Neural cell (in vitro differentiated cells): Measurements from ENCODE around the gene FARP1. TPM values are rescaled to one million over a fixed set of nuclear protein-coding genes. Genes with fewer than 3 reads are reported as not detected.

ENCODE experiments used
- H2AFZ ChIP-seq: fragments of 200-600, 300-800 bp; sonication (generic), shearing (Covaris generic); 2 replicates; pipeline ENCODE4 v1.6.0; 2014; ENCODE audit warnings: low read depth, mild to moderate bottlenecking, antibody characterized with exemption, low read length, moderate library complexity
- H3F3A ChIP-seq: fragments of 200-600 bp; shearing (Covaris generic); 2 replicates; pipeline ENCODE4 v1.6.1; 2016; ENCODE audit warnings: mild to moderate bottlenecking, moderate library complexity, mixed read lengths, antibody characterized with exemption, low read length; ENCODE audit not compliant: insufficient read depth, poor library complexity, severe bottlenecking
- H3K27ac ChIP-seq: fragments of 200-600, 300-800 bp; sonication (generic), shearing (Covaris generic); 2 replicates; pipeline ENCODE4 v1.5.1; 2014; ENCODE audit warnings: mild to moderate bottlenecking, low read length, moderate library complexity
- H3K27me3 ChIP-seq: fragments of 300-800, 200-600 bp; sonication (generic), shearing (Covaris generic); 2 replicates; pipeline ENCODE4 v1.6.0; 2014; ENCODE audit warnings: mild to moderate bottlenecking, low read depth, low read length, moderate library complexity; ENCODE audit not compliant: insufficient read depth
- H3K36me3 ChIP-seq: fragments of 300-800, 200-600 bp; sonication (generic), shearing (Covaris generic); 2 replicates; pipeline ENCODE4 v1.5.1; 2014; ENCODE audit warnings: mild to moderate bottlenecking, antibody characterized with exemption, low read length, moderate library complexity; ENCODE audit not compliant: insufficient read depth
- H3K4me2 ChIP-seq: fragments of 300-800, 200-600 bp; sonication (generic), shearing (Covaris generic); 2 replicates; pipeline ENCODE4 v1.6.0; 2014; ENCODE audit warnings: mild to moderate bottlenecking, low read length
- H3K4me3 ChIP-seq: fragments of 300-800, 200-600 bp; sonication (generic), shearing (Covaris generic); 2 replicates; pipeline ENCODE4 v1.5.1; 2014; ENCODE audit warnings: mild to moderate bottlenecking, low read length, moderate library complexity
- H3K79me2 ChIP-seq: fragments of 200-600 bp; shearing (Covaris generic); replicated peaks from 2 replicates; pipeline ENCODE4 v1.6.0; 2014; ENCODE audit warnings: mild to moderate bottlenecking, low read length, moderate library complexity; ENCODE audit not compliant: insufficient read depth
- H3K9ac ChIP-seq: fragments of 300-800, 200-600 bp; sonication (generic), shearing (Covaris generic); 2 replicates; pipeline ENCODE4 v1.6.1; 2016; ENCODE audit warnings: mild to moderate bottlenecking, low read length, mixed read lengths
- H3K9me2 ChIP-seq: fragments of 200-600 bp; shearing (Covaris generic); 2 replicates; pipeline ENCODE4 v1.6.1; 2016; ENCODE audit warnings: mild to moderate bottlenecking, low read length, mixed read lengths; ENCODE audit not compliant: insufficient read depth
- H3K9me3 ChIP-seq: fragments of 200-600, 300-800 bp; sonication (generic), shearing (Covaris generic); 2 replicates; pipeline ENCODE4 v1.6.1; 2016; ENCODE audit warnings: mild to moderate bottlenecking, mixed run types, low read length, moderate library complexity, mixed read lengths
- H4K20me1 ChIP-seq: fragments of 200-600 bp; shearing (Covaris generic); 2 replicates; pipeline ENCODE4 v1.6.1; 2016; ENCODE audit warnings: mild to moderate bottlenecking, mixed run types; ENCODE audit not compliant: insufficient read depth
- EZH2 ChIP-seq: fragments of 200-600, 300-800 bp; shearing (Covaris generic), sonication (generic); IDR thresholded peaks from 2 replicates; pipeline ENCODE4 v1.6.1; 2014; ENCODE audit warnings: antibody characterized with exemption, low read length, borderline replicate concordance, mild to moderate bottlenecking; ENCODE audit not compliant: insufficient read depth, poor library complexity, severe bottlenecking
- MXI1 ChIP-seq: fragments of 450-650 bp; conservative IDR thresholded peaks from 2 replicates; pipeline ENCODE4 v1.6.1; 2014; ENCODE audit warnings: antibody characterized with exemption, mild to moderate bottlenecking; ENCODE audit not compliant: poor library complexity, severe bottlenecking
- POLR2AphosphoS5 ChIP-seq: IDR thresholded peaks from 2 replicates; pipeline ENCODE4 v1.6.1; 2012
- RAD21 ChIP-seq: fragments of 450-650 bp; conservative IDR thresholded peaks from 2 replicates; pipeline ENCODE4 v1.6.1; 2014; ENCODE audit warnings: antibody characterized with exemption, mild to moderate bottlenecking, moderate library complexity
- SMC3 ChIP-seq: fragments of 450-650 bp; conservative IDR thresholded peaks from 2 replicates; pipeline ENCODE4 v1.6.1; 2014; ENCODE audit warnings: antibody characterized with exemption, mild to moderate bottlenecking, moderate library complexity; ENCODE audit not compliant: poor library complexity
- TAF1 ChIP-seq: IDR thresholded peaks from 2 replicates; pipeline ENCODE4 v1.6.1; 2012; ENCODE audit warnings: low read depth
- polyA plus RNA-seq: library from polyadenylated mRNA; depleted of rRNA; stranded (reverse); fragments of >200 nt; gene quantifications from 2 replicates; pipeline ENCODE4 v1.2.3, GENCODE V29; 2014
- TF ChIP-seq, protein P1 (sequence below): fragments of 450-650 bp; IDR thresholded peaks from 2 replicates; pipeline ENCODE4 v1.5.1; 2014; ENCODE audit warnings: antibody characterized with exemption, mild to moderate bottlenecking, moderate library complexity; ENCODE audit not compliant: poor library complexity, severe bottlenecking

Gene FARP1
- polyA plus RNA-seq, 1 donor from 2014 or later = 19.7 TPM

DNA sequence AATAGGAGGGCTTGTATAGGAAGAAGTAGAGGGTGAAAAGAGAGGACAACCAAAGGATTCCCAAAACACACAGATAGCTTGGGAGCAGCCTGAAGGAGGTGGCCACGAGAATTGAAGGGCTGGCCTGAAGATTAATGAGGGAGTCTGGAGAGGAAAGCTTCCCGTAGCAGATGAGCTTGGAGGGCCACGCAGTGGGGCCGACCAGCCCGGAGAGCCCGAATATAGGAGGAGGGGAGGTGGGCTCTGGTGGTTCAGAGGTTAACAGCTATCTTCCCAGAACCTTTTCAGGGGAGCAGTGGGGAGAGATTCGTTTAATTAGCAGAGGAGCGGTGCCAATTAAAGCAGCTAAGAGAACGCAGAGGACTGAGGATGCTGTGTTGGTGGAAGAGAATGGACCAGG is 279.2 kb downstream of the FARP1 start:
- H3K36me3 ChIP-seq = peaks cover 14% of the 10 kb centered on the region

DNA sequence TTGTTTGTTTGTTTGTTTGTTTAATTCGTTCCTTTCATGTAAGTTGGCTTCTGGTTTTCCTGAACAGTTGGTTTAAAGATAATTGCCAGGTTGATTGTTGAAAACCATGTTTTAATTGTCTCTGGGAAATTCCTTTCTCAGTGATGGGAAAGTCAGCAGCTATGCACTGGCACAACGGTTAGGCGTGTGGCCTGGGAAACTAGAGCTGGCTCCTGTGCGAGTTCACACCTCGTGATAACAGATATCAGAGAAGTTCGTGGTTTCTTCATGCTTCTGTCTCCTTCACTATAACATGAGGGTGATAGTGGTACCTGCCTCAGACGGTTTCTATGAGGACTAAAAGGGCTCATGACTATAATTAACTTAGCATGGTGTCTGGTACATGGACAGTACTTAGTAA is 280.5 kb downstream of the FARP1 start:
- TF ChIP-seq SMC3 (no peak), TAF1 (no peak), EZH2 (no peak), POLR2AphosphoS5 (no peak), RAD21 (no peak)
- TF ChIP-seq, protein P1, sequence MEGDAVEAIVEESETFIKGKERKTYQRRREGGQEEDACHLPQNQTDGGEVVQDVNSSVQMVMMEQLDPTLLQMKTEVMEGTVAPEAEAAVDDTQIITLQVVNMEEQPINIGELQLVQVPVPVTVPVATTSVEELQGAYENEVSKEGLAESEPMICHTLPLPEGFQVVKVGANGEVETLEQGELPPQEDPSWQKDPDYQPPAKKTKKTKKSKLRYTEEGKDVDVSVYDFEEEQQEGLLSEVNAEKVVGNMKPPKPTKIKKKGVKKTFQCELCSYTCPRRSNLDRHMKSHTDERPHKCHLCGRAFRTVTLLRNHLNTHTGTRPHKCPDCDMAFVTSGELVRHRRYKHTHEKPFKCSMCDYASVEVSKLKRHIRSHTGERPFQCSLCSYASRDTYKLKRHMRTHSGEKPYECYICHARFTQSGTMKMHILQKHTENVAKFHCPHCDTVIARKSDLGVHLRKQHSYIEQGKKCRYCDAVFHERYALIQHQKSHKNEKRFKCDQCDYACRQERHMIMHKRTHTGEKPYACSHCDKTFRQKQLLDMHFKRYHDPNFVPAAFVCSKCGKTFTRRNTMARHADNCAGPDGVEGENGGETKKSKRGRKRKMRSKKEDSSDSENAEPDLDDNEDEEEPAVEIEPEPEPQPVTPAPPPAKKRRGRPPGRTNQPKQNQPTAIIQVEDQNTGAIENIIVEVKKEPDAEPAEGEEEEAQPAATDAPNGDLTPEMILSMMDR = no peak
- no peaks in the 10 kb centered on the region for H3F3A ChIP-seq
- H3K27ac ChIP-seq = no peak overlapping the region
- H4K20me1 ChIP-seq = no peaks in the 10 kb centered on the region
- peaks cover 14% of the 10 kb centered on the region for H3K36me3 ChIP-seq
- no peak overlapping the region for H3K4me2 ChIP-seq
- H3K9me3 ChIP-seq = no peaks in the 10 kb centered on the region
- no peak overlapping the region for H2AFZ ChIP-seq
- no peaks in the 10 kb centered on the region for H3K79me2 ChIP-seq
- no peak overlapping the region for H3K9ac ChIP-seq
- no peaks in the 10 kb centered on the region for H3K27me3 ChIP-seq
- no peaks in the 10 kb centered on the region for H3K9me2 ChIP-seq
- H3K4me3 ChIP-seq = no peak overlapping the region

More for the DNA sequence above, 279.2 kb downstream of the FARP1 start:
- Histone ChIP-seq H3K4me2 (no peak overlapping the region), H3F3A (no peaks in the 10 kb centered on the region), H3K27me3 (no peaks in the 10 kb centered on the region), H4K20me1 (no peaks in the 10 kb centered on the region), H3K27ac (no peak overlapping the region), H2AFZ (no peak overlapping the region), H3K9me2 (no peaks in the 10 kb centered on the region), H3K4me3 (no peak overlapping the region), H3K9me3 (no peaks in the 10 kb centered on the region), H3K9ac (no peak overlapping the region), H3K79me2 (no peaks in the 10 kb centered on the region)
- TF ChIP-seq POLR2AphosphoS5 (no peak), TAF1 (no peak)

DNA sequence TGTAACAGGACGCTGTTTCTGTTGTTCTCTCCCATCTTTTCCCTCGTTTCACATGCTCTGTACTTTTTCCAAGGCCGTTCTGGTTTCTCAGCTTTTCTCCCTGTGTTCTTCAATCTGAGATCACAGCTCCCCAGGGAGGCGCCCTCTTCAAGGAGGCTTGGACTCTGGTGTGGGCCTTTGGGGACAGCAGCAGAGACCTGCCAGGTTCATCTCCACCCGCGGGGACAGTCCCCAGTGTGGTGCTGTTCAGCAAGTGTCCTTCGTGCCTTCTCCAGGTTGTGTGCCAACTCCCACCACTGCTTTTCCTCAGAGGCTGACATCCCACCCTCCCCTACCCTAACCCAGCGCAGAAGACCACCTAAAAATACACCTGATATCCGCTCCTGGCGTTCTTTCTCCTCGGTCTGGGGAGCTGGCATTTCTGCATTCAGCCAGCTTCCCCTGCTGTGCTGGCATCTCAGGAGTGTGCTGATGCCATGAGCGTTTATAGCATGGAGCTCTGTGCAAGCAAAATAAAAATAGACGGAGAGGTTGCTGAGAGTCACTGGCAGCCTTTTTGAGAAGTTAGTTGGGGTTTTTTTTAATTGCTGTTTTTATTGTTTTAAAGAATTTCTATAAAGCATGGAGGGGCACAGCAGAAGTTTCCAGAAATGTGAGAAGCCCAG is 284.6 kb downstream of the FARP1 start:
- no peak overlapping the region for H3K9ac ChIP-seq
- no peaks in the 10 kb centered on the region for H3K79me2 ChIP-seq
- no peaks in the 10 kb centered on the region for H3K27me3 ChIP-seq
- no peak for TF ChIP-seq TAF1
- no peak for TF ChIP-seq RAD21
- TF ChIP-seq, protein P1 = no peak
- TF ChIP-seq SMC3 = no peak
- TF ChIP-seq EZH2 = no peak
- TF ChIP-seq POLR2AphosphoS5 = no peak
- no peak for TF ChIP-seq MXI1
- peaks cover 8% of the 10 kb centered on the region for H3K36me3 ChIP-seq
- no peak overlapping the region for H3K4me2 ChIP-seq
- H2AFZ ChIP-seq = no peak overlapping the region
- H3F3A ChIP-seq = no peaks in the 10 kb centered on the region
- H3K9me2 ChIP-seq = no peaks in the 10 kb centered on the region
- H3K9me3 ChIP-seq = no peaks in the 10 kb centered on the region
- H3K27ac ChIP-seq = no peak overlapping the region
- H4K20me1 ChIP-seq = no peaks in the 10 kb centered on the region
- H3K4me3 ChIP-seq = no peak overlapping the region
